ENCODE data around the gene DLG1.
"Not testable (repeated sequence)": the region's sequence is repeated elsewhere in the genome, so short reads cannot be mapped to it uniquely, and the experiment has no call there.

The DLG1 gene

GRCh38 chr3:197062446-197062845 lies 236.0 kb downstream of the DLG1 start:
- no peak overlapping the region for H3K4me3 Mint-ChIP-seq
- no peaks in the 10 kb centered on the region for H3K4me1 Mint-ChIP-seq
- peaks cover 33% of the 10 kb centered on the region for H3K36me3 Mint-ChIP-seq
- no peaks in the 10 kb centered on the region for H3K9me3 Mint-ChIP-seq
- no peaks in the 10 kb centered on the region for H3K27me3 Mint-ChIP-seq
- no peak overlapping the region for H3K27ac Mint-ChIP-seq

GRCh38 chr3:197051637-197052036 lies 246.8 kb downstream of the DLG1 start:
- H3K27ac Mint-ChIP-seq, H3K27me3 Mint-ChIP-seq, H3K4me3 Mint-ChIP-seq, H3K4me1 Mint-ChIP-seq, H3K9me3 Mint-ChIP-seq: not testable (repeated sequence)
- peaks cover 16% of the 10 kb centered on the region for H3K36me3 Mint-ChIP-seq

GRCh38 chr3:197050511-197050910 lies 247.9 kb downstream of the DLG1 start:
- peak overlapping the region; percentile 32 for H3K27ac Mint-ChIP-seq
- H3K36me3 Mint-ChIP-seq, result peaks cover 19% of the 10 kb centered on the region
- H3K9me3 Mint-ChIP-seq, result no peaks in the 10 kb centered on the region
- no peak overlapping the region for H3K4me3 Mint-ChIP-seq
- peaks cover 6% of the 10 kb centered on the region for H3K4me1 Mint-ChIP-seq
- H3K27me3 Mint-ChIP-seq, result no peaks in the 10 kb centered on the region

- Mint-ChIP-seq H3K4me1 (no peaks in the 10 kb centered on the region), H3K27me3 (no peaks in the 10 kb centered on the region), H3K36me3 (peaks cover 6% of the 10 kb centered on the region), H3K9me3 (no peaks in the 10 kb centered on the region), H3K4me3 (no peak overlapping the region), H3K27ac (no peak overlapping the region)
These were observed 255.9 kb downstream of the DLG1 start for GRCh38 chr3:197042539-197042938.

- Mint-ChIP-seq H3K4me1 (no peaks in the 10 kb centered on the region), H3K4me3 (no peak overlapping the region), H3K27ac (peak overlapping the region; percentile 18), H3K9me3 (no peaks in the 10 kb centered on the region), H3K36me3 (peaks cover 6% of the 10 kb centered on the region), H3K27me3 (no peaks in the 10 kb centered on the region)
These were observed 256.4 kb downstream of the DLG1 start for GRCh38 chr3:197041875-197042488.

- Mint-ChIP-seq H3K4me3 (no peak overlapping the region), H3K4me1 (peaks cover 4% of the 10 kb centered on the region), H3K27me3 (no peaks in the 10 kb centered on the region), H3K9me3 (no peaks in the 10 kb centered on the region), H3K27ac (no peak overlapping the region), H3K36me3 (peaks cover 2% of the 10 kb centered on the region)
These were observed 257.8 kb downstream of the DLG1 start for GRCh38 chr3:197040658-197041057.

- Mint-ChIP-seq H3K27ac (peak overlapping the region; percentile 78), H3K36me3 (no peaks in the 10 kb centered on the region), H3K4me1 (peaks cover 7% of the 10 kb centered on the region), H3K27me3 (no peaks in the 10 kb centered on the region), H3K9me3 (no peaks in the 10 kb centered on the region), H3K4me3 (no peak overlapping the region)
These were observed 259.5 kb downstream of the DLG1 start for GRCh38 chr3:197038679-197039462.

GRCh38 chr3:197035577-197035976 lies 262.8 kb downstream of the DLG1 start:
- no peaks in the 10 kb centered on the region for H3K27me3 Mint-ChIP-seq
- no peak overlapping the region for H3K27ac Mint-ChIP-seq
- no peak overlapping the region for H3K4me3 Mint-ChIP-seq
- no peaks in the 10 kb centered on the region for H3K36me3 Mint-ChIP-seq
- H3K4me1 Mint-ChIP-seq, result peaks cover 7% of the 10 kb centered on the region
- no peaks in the 10 kb centered on the region for H3K9me3 Mint-ChIP-seq

GRCh38 chr3:197034778-197035177 lies 263.6 kb downstream of the DLG1 start:
- not testable (repeated sequence) for H3K4me1 Mint-ChIP-seq, H3K27me3 Mint-ChIP-seq, H3K27ac Mint-ChIP-seq, H3K9me3 Mint-ChIP-seq, H3K4me3 Mint-ChIP-seq, H3K36me3 Mint-ChIP-seq

- not testable (repeated sequence) for H3K9me3 Mint-ChIP-seq
These were observed 264.6 kb downstream of the DLG1 start for GRCh38 chr3:197033764-197034163.

GRCh38 chr3:197031315-197032285 lies 266.8 kb downstream of the DLG1 start:
- Mint-ChIP-seq H3K4me1 (peaks cover 7% of the 10 kb centered on the region), H3K4me3 (peak overlapping the region; percentile 39), H3K27ac (no peak overlapping the region), H3K9me3 (no peaks in the 10 kb centered on the region), H3K36me3 (no peaks in the 10 kb centered on the region), H3K27me3 (no peaks in the 10 kb centered on the region)

More at GRCh38 chr3:197033764-197034163, 264.6 kb downstream of the DLG1 start:
- not testable (repeated sequence) for H3K36me3 Mint-ChIP-seq, H3K27me3 Mint-ChIP-seq, H3K4me3 Mint-ChIP-seq, H3K27ac Mint-ChIP-seq, H3K4me1 Mint-ChIP-seq

- Mint-ChIP-seq H3K27me3 (no peaks in the 10 kb centered on the region), H3K36me3 (no peaks in the 10 kb centered on the region), H3K27ac (no peak overlapping the region)
These were observed 267.8 kb downstream of the DLG1 start for GRCh38 chr3:197030379-197031314.

GRCh38 chr3:197029511-197030167 lies 268.8 kb downstream of the DLG1 start, which contains the start of gene MELTF:
MELTF (minus strand) TSS chr3:197029817; CDS start chr3:197029702, 115 bp downstream.
- Mint-ChIP-seq H3K4me1 (no peaks in the 10 kb centered on the region), H3K36me3 (no peaks in the 10 kb centered on the region), H3K4me3 (peak within 1 kb of the TSS; percentile 75), H3K27ac (no peak within 1 kb of the TSS), H3K9me3 (no peaks in the 10 kb centered on the region), H3K27me3 (peaks cover 2% of the 10 kb centered on the region)

More at GRCh38 chr3:197030379-197031314, 267.8 kb downstream of the DLG1 start:
- Mint-ChIP-seq H3K4me3 (peak overlapping the region; percentile 39), H3K4me1 (peaks cover 4% of the 10 kb centered on the region), H3K9me3 (no peaks in the 10 kb centered on the region)

GRCh38 chr3:197028728-197029510 lies 269.5 kb downstream of the DLG1 start:
- Mint-ChIP-seq H3K27ac (no peak overlapping the region), H3K4me1 (peaks cover under 1% of the 10 kb centered on the region), H3K9me3 (no peaks in the 10 kb centered on the region), H3K27me3 (peaks cover 2% of the 10 kb centered on the region), H3K36me3 (no peaks in the 10 kb centered on the region), H3K4me3 (peak overlapping the region; percentile 75)
